HG03558 (cell line): ENCODE results near the gene CCDC7.
"Not testable (repeated sequence)": the region's sequence is repeated elsewhere in the genome, so short reads cannot be mapped to it uniquely, and the experiment has no call there.

ENCODE experiments used
- ATAC-seq: cut with Tn5 transposase; IDR thresholded peaks from one replicate; pipeline ENCODE4 v1.9.1; 2021; ENCODE audit warnings: moderate number of reproducible peaks; ENCODE audit not compliant: unreplicated experiment; ENCODE audit errors: extremely low read depth

The CCDC7 gene

DNA sequence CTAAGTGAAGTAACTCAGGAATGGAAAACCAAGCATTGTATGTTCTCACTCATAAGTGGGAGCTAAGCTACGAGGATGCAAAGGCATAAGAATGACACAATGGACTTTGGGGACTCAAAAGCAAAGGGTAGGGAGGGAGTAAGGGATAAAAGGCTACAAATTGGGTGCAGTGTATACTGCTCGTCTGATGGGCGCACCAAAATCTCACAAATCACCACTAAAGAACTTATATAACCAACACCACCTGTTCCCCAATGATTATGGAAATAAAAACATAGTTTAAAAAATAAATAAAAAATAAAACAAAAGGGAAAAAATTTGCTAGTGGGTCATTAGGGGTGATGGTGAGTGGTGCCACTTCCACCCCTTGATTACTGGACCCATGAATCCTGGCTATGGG lies 351.5 kb downstream of the CCDC7 start:
- not testable (repeated sequence) for ATAC-seq

DNA sequence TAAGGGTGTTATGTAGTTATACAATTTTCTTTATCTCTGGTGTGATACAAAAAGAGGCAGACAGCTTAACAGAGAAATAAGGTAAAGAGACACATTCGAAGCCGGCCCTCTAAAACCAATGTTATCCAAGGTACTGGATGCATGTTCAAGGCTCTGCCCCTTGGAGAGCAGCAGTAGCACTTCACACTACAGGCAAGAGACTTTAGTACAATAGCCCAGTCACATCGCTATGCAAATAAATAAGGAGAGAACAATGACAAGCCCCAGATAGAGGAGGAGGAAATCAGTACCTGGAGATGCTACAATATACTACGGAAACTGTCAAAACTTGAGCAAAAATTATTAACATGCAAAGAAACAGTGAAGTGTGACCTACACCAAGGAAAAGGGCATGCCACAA lies 401.0 kb downstream of the CCDC7 start:
- ATAC-seq: no peak

DNA sequence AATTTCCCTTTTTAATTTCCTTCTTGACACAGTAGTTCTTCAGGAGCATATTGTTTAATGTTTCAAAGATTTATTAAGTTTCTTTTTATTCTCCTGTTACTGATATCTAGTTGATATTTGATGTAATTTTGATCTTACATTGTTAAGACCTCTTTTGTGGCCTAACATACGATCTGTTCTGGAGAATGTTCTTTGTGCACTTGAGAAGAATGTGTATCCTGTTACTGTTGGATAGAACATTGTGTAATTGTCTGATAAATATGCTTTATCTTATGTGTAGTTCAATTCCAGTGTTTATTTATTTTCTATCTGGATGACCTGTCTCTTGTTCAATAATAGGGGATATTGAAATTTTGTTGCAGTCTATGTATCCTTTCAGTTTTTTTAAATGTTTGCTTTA lies 405.4 kb downstream of the CCDC7 start:
- no peak for ATAC-seq

DNA sequence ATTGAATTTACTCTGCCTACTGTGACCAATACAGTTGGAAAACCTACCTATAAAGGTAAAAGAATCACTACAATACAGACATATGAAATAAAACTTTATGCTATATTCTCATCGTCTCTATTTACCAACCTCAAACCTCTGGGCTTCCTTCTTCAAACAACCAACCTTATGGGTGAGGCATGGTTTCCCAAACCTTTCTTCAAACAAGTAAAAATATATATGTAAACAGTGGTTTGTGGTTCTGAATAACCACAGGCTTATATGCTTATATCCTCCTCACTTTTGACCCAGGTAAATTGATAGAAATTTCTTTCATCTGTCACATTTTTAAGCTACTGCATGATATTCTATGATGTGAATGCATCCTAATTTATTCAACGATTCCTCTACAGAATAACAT lies 408.5 kb downstream of the CCDC7 start:
- no peak for ATAC-seq

DNA sequence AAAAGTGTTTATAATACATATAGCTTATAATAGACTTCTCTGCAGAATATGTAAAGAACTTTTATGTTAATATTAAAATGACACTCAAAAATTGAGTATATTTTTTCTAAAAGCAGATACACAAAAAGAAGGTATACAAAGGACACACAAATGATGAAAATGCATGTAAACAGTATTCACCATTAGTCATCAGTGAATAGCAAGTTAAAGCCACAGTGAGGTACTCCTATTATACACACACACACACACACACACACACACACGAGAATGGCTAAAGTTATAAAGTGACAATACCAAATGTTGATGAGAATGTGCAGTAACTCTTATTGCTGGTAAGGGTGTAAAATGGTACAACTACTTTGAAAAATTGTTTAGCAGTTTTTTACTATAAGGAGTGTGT lies 419.2 kb downstream of the CCDC7 start:
- ATAC-seq: no peak

DNA sequence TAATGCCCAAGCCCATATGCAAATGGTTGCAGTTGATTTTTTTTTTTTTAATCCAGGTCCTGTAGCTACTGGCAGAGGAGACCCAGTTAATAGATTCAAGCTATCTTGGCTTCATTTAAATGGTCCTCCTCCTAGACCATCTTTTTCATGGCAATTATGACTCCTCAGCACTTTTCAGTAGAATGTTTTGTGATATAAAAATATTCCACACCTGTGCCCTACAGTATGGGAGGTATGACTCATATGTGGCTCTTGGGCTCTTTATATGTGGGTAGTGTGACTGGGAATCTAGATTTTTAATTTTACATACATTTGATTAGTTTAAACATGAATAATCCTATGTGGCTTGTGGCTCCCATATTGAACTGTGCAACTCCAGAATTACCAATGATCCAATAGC lies 432.0 kb downstream of the CCDC7 start:
- no peak for ATAC-seq

DNA sequence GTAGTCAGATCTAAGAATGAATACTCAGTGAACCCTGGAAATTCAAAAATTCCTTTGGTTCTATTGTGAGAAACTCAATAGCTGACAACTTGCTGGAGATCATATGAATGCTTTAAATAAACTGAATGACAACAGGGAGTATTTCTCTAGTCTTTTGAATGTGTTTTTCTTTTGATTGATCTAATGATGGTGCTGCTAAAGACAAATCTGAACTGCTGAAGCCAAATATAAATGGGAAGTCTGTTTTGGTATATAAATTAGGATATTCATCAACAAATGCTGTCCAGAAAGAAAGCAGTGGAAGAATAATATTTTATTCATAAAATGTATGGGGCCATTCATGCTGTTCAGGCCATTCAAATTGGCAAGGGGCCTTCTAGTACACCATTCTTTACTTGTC lies 432.7 kb downstream of the CCDC7 start:
- ATAC-seq: no peak

DNA sequence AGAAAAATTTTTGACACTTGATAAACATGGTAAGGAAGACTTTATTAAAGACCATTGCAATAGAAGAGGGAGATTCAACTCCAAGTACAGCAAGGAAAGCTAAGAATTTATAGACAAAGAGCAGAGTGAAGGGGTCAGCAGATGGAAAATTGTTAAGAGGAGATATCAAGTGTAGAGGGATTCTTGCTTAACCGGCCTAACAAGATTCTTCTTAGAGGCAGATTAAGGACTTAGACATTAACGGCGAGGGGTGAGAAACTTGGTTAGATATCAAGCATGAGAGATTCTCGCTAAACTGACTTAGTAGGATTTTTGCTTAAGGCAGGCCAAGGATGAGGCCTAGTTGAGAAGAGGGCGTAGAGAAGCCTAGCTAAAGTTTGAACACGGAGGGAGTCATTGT lies 436.1 kb downstream of the CCDC7 start:
- no peak for ATAC-seq

DNA sequence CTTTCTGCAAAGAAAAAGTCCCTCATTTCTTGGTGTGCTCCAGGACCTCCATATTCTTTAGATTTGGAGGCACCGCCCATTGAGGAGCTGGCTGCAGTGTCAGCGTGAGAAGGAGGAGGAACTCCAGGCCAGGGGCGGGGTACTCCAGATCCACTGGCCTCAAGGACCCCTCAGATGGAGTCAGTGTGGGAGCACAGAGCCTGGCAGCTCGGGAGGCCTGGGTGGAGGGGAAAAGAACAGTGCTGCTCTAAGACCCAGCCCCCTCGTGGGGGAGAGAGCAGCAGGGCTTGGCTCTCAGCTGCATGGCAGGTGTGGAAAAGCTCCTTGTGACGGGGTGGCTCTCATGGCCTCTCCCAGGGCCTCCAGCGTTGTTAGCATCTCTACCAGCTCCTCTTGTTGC lies 441.5 kb downstream of the CCDC7 start:
- no peak for ATAC-seq

DNA sequence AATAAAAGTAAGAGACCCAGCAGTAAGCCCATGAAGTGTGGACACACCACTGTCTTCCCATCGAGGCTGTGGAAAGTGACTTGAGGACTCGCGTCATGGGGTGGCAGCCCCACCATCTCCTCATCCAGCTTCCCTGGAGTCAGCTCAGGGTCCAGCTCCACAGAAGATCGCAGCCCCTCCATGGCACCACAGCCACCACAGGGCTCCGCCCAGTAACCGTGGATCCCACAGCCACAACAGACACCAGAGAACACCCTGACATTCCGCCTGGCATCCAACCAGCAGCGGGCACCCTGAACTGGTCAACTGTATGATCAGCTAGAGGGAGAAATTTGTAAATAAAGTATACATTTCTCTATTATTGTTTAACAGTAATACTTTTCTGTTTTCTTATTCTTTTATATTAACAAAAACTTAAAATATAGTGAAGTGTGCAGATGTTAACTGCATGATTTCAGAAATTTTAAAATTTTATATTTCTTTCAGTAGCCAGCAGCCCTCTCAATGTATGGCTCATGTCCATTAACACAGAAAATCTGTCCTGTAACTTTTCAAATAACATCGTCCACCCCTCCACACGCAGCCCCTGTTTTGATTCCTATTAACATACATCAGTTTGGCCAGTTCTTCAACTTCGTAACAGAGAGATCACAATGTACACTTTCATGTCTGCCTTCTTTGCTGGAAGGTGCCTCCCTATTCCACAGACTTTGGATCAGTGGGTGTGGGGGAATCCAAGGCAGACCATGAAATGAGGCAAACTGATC lies 442.4 kb downstream of the CCDC7 start:
- ATAC-seq: no peak

DNA sequence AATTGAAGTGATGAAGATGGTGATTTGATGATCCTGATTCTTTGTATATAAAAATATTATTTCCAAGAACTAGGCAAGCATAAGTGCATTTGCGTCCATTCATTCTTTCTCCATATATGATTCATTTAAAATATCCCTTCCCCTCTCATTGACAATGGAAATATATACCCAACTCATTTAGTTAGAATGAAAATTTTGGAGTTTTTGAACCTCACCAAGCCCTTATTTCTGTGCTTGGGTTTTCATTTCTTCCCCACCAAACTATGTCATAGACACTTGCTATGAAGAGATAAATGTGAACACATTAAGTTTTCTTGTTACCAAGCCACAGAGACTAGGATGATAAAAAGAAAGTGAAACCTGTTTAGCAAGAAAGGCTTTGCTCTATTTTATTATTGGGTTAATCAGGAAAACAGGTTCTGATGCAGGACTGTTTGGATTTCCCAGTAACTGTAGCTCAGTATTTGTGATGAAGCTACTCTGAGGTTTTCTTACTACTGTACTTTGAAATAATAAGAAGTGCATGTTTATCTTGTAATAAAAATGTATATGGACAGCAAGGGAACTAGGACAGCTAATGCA lies 443.8 kb downstream of the CCDC7 start:
- ATAC-seq: no peak

DNA sequence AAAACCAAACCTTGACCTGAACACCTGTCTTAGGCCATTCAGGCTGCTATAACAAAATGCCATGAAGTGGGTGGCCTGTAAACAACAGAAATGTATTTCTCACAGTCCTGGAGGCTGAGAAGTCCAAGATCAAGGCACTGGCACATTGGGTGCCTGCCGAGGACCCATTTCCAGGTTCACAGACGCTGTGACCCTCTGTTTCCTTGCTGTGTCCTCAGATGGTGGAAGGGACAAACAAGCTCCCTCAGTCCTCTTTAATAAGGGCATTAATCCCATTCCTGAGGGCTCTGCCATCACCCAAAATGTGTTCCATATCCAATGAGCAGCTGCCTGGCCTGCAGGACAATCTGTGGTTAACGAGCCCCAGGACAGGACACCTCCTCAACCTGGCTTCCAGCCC lies 444.5 kb downstream of the CCDC7 start:
- ATAC-seq: no peak

DNA sequence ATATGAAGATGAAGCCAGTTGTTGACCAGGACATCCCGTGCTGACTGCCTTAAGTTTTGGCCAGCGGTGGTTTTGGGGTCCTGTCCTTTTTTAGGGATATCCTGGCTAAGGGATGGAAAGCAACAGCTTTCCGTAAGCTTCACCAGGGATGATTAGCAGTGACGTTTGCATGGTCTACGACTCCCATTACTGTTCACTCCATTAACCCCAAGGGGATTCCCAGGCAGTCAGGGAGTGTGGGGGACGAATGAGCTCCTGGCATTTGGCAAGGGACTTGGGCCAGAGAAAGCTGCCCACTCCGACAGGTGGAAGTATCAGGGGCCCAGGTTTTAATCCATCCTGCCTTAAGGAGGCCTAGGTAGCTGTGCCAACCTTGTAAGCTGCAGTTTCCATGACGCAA lies 445.3 kb downstream of the CCDC7 start:
- no peak for ATAC-seq

DNA sequence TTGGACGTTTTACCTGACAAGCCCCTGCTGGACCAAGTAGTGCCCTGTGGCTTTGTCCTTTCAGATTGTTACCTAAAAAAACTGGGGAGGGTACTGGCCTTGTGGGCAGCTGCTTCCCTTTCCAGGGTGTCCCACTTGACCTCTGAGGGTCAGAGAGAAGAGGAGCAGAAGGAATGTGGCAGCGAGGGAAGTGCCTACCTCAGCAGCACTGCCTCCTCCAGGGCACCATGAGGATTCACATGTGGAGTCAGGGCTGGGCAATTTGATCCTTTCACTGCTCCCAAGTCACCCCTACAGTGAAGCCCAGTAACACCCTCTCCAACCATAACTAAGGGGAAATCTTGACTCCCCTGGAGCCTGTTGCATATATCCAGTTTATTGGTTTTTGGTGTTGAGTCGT lies 447.5 kb downstream of the CCDC7 start:
- no peak for ATAC-seq

DNA sequence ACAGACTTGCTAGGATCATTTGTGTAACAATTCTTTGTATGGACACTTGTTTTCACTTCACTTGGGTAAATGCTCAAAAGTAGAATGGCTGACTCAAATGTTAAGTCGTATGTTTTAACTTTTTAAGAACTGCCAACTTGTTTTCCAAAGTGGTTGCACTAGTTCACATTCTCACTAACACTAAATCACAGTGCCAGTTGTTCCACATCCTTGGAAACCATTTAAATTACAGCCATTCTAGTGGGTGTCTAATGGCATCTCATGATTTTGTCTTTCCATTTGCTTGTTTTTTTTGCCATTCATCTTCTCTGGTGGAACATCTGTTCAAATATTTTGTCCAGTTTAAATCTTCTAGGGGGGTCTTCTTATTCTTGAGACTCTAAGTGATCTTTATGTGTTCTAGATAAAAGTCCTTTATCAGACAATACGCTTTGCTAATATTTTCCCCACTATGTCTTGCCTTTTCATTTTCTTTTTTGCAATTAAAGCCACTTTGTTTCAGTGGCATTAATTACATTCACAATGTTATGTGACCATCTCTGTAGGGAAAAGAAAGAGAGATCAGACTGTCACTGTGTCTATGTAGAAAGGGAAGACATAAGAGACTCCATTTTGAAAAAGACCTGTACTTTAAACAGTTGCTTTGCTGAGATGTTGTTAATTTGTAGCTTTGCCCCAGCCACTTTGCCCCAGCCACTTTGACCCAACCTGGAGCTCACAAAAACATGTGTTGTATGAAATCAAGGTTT lies 448.1 kb downstream of the CCDC7 start:
- no peak for ATAC-seq

DNA sequence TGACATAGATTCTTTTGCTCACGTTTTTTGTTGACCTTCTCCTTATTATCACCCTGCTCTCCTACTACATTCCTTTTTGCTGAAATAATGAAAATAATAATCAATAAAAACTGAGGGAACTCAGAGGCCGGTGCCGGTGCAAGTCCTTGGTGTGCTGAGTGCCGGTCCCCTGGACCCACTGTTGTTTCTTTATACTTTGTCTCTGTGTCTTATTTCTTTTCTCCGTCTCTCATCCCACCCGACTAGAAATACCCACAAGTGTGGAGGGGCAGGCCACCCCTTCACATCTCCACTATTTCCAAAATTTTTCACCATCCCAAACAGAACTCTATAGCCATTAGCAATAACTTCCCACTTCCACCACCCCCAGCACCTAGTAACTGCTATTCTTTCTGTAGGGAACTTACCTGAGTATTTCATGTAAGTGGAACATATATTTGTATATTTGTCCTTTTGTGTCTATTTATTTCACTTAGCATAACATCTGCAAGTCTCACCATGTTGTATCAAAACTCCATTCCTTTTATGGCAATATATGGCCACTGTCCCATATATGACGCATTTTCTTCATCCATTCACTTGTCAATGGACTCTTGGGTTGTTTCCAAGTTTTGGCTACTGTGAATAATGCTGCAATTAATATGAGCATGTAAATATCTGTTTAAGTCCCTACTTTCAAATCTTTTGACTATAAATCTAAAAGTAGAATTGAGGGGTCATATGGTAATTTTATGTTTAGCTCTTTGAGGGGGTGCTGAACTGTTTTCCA lies 449.4 kb downstream of the CCDC7 start:
- not testable (repeated sequence) for ATAC-seq

DNA sequence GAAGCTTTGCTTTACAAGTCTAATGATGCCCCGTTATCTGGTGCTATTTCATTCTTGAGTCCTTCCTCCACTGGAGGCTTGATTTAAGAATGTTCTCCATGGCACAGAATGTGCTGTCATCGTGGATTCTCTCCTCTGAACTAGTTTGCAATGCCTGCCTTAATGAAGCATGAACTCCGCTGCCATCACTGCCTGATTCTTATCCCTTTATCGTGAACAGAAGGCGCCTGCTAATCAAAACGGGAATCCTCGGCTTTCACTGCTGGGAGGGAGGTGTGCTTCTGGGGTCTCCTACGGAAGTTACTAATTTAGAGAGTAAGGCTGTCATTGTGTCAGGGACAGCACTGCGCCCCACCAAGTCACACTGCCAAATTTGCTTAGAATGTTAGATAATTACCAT lies 455.9 kb downstream of the CCDC7 start:
- no peak for ATAC-seq

DNA sequence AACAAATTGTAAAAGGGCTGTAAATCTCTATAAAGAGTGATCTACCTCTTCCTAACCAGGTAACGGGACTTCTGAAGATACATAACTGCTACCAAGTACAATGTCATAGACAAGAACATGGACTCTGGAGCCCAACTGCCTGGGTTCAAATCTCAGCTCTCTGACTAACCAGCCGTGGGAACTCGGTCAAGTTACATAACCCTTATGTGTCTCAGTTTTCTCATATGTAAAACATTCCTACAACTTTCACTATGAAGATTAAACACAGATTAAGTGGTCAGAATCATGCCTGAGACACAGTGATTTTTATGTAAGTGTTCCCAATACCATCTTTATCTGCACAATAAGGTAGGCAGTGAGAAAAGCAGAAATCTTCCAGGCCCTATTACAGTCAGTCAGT lies 459.5 kb downstream of the CCDC7 start:
- ATAC-seq: no peak

DNA sequence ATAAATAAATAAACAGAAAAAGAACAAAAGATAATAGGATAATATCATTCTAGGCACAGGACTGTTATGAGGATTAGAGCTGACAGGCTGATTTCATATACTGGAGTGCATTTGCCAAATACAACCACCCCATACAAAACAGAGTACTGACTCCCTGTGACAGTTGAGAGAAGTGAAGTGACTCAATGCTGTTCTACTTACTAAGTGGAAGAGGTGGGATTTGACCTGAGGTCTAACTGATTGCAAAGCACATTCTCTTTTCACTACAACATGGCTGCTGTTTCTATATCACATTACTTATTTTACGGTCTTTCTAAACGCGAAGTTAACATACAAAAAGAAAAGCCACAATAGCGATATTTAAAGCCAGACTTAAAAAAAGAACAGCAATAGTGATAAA lies 460.7 kb downstream of the CCDC7 start:
- ATAC-seq: no peak

DNA sequence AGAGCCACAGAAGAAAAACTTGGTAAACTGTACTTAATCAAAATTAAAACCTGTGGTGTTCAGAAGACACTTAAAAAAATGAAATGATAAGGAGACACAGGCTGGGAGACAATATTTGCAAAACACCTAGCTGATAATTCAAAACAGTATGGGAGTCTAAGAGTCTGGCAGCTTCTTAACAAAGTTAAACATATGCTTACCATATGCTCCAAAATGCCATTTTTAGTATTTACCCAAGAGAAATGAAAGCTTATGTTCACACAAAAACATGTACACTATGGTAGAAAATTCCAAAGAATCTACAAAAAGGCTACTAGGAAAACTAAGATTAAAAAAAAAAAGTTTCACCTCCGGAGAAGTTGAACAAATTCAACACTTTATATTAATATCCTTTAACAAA lies 463.5 kb downstream of the CCDC7 start:
- no peak for ATAC-seq

DNA sequence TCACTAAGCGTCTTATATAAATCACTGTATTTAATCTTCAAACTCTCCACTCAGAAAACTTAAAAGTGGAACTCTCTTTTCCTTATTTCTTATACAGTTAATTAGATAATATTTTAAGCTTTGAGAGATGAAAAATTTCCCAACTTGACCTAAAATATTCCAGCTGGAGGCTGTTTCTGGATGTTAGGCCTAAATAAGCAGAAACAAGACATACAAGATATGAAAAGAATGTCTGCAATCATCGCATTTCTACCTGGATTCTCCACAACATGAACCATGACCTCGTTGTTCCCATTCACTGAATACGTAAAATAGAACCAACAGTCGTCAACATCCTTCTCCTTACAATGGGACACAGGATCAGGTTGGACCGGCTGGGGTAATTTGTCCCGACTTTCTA lies 464.0 kb downstream of the CCDC7 start:
- ATAC-seq: not testable (repeated sequence)
